ENCODE results near the gene TPO.

The TPO gene

GRCh38 chr2:1450915-1451314 lies 37.7 kb downstream of the TPO start:
- TF ChIP-seq CTCF (IDR thresholded peaks at IDR 0.05) (no peak), ZFX (IDR thresholded peaks at IDR 0.05; ENCODE audit: borderline replicate concordance) (no peak)
- no peak overlapping the region for H3K27ac ChIP-seq

GRCh38 chr2:1451422-1451821 lies 38.2 kb downstream of the TPO start:
- TF ChIP-seq ZFX (IDR thresholded peaks at IDR 0.05; ENCODE audit: borderline replicate concordance), result no peak
- TF ChIP-seq CTCF (IDR thresholded peaks at IDR 0.05), result no peak
- no peak overlapping the region for H3K27ac ChIP-seq

GRCh38 chr2:1453561-1453960 lies 40.3 kb downstream of the TPO start:
- no peak overlapping the region for H3K27ac ChIP-seq
- TF ChIP-seq ZFX (IDR thresholded peaks at IDR 0.05; ENCODE audit: borderline replicate concordance), result no peak
- TF ChIP-seq CTCF (IDR thresholded peaks at IDR 0.05), result no peak

- TF ChIP-seq ZFX (IDR thresholded peaks at IDR 0.05; ENCODE audit: borderline replicate concordance) (no peak), CTCF (IDR thresholded peaks at IDR 0.05) (no peak)
- H3K27ac ChIP-seq, result no peak overlapping the region
These were observed 41.1 kb downstream of the TPO start for GRCh38 chr2:1454346-1454745.

GRCh38 chr2:1455466-1455865 lies 42.2 kb downstream of the TPO start:
- no peak overlapping the region for H3K27ac ChIP-seq
- TF ChIP-seq CTCF (IDR thresholded peaks at IDR 0.05), result no peak
- no peak for TF ChIP-seq ZFX (IDR thresholded peaks at IDR 0.05; ENCODE audit: borderline replicate concordance)

- TF ChIP-seq CTCF (IDR thresholded peaks at IDR 0.05), result no peak
- TF ChIP-seq ZFX (IDR thresholded peaks at IDR 0.05; ENCODE audit: borderline replicate concordance), result no peak
- no peak overlapping the region for H3K27ac ChIP-seq
These were observed 45.2 kb downstream of the TPO start for GRCh38 chr2:1458432-1458831.

- H3K27ac ChIP-seq, result no peak overlapping the region
- TF ChIP-seq ZFX (IDR thresholded peaks at IDR 0.05; ENCODE audit: borderline replicate concordance) (no peak), CTCF (IDR thresholded peaks at IDR 0.05) (no peak)
These were observed 46.5 kb downstream of the TPO start for GRCh38 chr2:1459727-1460126.

Measured in 22Rv1 (cell line).